Chondrocyte (in vitro differentiated cells): Measurements from ENCODE around the gene SCRT2. TPM values are rescaled to one million over a fixed set of nuclear protein-coding genes. Genes with fewer than 3 reads are reported as not detected.

ENCODE experiments used
- DNase-seq: peaks from one replicate; pipeline ENCODE4 v3.0.0; 2021; ENCODE audit warnings: mixed read lengths, low spot score
- H3K27ac Mint-ChIP-seq: one replicate; pipeline ENCODE4 v1.8.0; 2021; ENCODE audit warnings: mild to moderate bottlenecking, moderate library complexity, mixed read lengths; ENCODE audit not compliant: unreplicated experiment
- H3K27me3 Mint-ChIP-seq: 2 replicates; pipeline ENCODE4 v1.8.0; 2021; ENCODE audit warnings: low read depth, mixed read lengths
- H3K36me3 Mint-ChIP-seq: 2 replicates; pipeline ENCODE4 v1.8.0; 2021; ENCODE audit warnings: low read depth, mixed read lengths
- H3K4me1 Mint-ChIP-seq: 2 replicates; pipeline ENCODE4 v1.8.0; 2021; ENCODE audit warnings: low read depth, mild to moderate bottlenecking, mixed read lengths
- H3K4me3 Mint-ChIP-seq: one replicate; pipeline ENCODE4 v1.8.0; 2021; ENCODE audit warnings: mild to moderate bottlenecking, moderate library complexity, mixed read lengths; ENCODE audit not compliant: unreplicated experiment
- H3K9me3 Mint-ChIP-seq: 2 replicates; pipeline ENCODE4 v1.8.0; 2021; ENCODE audit warnings: low read depth, mixed read lengths
- CTCF ChIP-seq: fragments of 200-600 bp; sonication (generic); IDR thresholded peaks from 2 replicates; pipeline ENCODE4 v1.5.0; 2021; ENCODE audit warnings: antibody characterized with exemption, mild to moderate bottlenecking, moderate library complexity
- total RNA-seq: library from RNA; stranded (reverse); gene quantifications from 3 replicates; pipeline ENCODE4 v1.2.1, GENCODE V29; 2021

SCRT2 gene
- total RNA-seq, 1 donor from 2014 or later = not detected

- peak overlapping the region; percentile 79 for H3K4me3 Mint-ChIP-seq
- no peaks in the 10 kb centered on the region for H3K9me3 Mint-ChIP-seq
- H3K36me3 Mint-ChIP-seq = peaks cover 23% of the 10 kb centered on the region
- no peaks in the 10 kb centered on the region for H3K27me3 Mint-ChIP-seq
- no peak for TF ChIP-seq CTCF
- H3K27ac Mint-ChIP-seq = peak overlapping the region; percentile 70
- peaks cover 24% of the 10 kb centered on the region for H3K4me1 Mint-ChIP-seq
- DNase-seq = no peak
Observed at GRCh38 chr20:652615-653109, 22.9 kb downstream of the SCRT2 start.

GRCh38 chr20:651713-652614 is 23.6 kb downstream of the SCRT2 start:
- DNase-seq = no peak
- H3K4me1 Mint-ChIP-seq = peaks cover 24% of the 10 kb centered on the region
- no peaks in the 10 kb centered on the region for H3K9me3 Mint-ChIP-seq
- H3K27ac Mint-ChIP-seq = peak overlapping the region; percentile 70
- no peak for TF ChIP-seq CTCF
- H3K4me3 Mint-ChIP-seq = peak overlapping the region; percentile 79
- H3K36me3 Mint-ChIP-seq = peaks cover 23% of the 10 kb centered on the region
- H3K27me3 Mint-ChIP-seq = no peaks in the 10 kb centered on the region

GRCh38 chr20:650954-651353 is 24.6 kb downstream of the SCRT2 start:
- Mint-ChIP-seq H3K4me3 (no peak overlapping the region), H3K9me3 (no peaks in the 10 kb centered on the region), H3K27ac (no peak overlapping the region), H3K27me3 (no peaks in the 10 kb centered on the region), H3K4me1 (peaks cover 26% of the 10 kb centered on the region), H3K36me3 (peaks cover 23% of the 10 kb centered on the region)
- DNase-seq = no peak
- TF ChIP-seq CTCF = peak; percentile 27

GRCh38 chr20:650281-650680 is 25.3 kb downstream of the SCRT2 start:
- no peak overlapping the region for H3K4me3 Mint-ChIP-seq
- H3K27ac Mint-ChIP-seq = no peak overlapping the region
- no peaks in the 10 kb centered on the region for H3K27me3 Mint-ChIP-seq
- H3K4me1 Mint-ChIP-seq = peaks cover 30% of the 10 kb centered on the region
- no peaks in the 10 kb centered on the region for H3K9me3 Mint-ChIP-seq
- no peak for TF ChIP-seq CTCF
- peaks cover 23% of the 10 kb centered on the region for H3K36me3 Mint-ChIP-seq
- no peak for DNase-seq

- H3K9me3 Mint-ChIP-seq = no peaks in the 10 kb centered on the region
Observed at GRCh38 chr20:647479-648019, 28.1 kb downstream of the SCRT2 start.

More at GRCh38 chr20:647479-648019, 28.1 kb downstream of the SCRT2 start:
- Mint-ChIP-seq H3K27me3 (no peaks in the 10 kb centered on the region), H3K4me3 (no peak overlapping the region), H3K36me3 (peaks cover 23% of the 10 kb centered on the region), H3K27ac (no peak overlapping the region), H3K4me1 (peaks cover 26% of the 10 kb centered on the region)
- no peak for DNase-seq
- no peak for TF ChIP-seq CTCF
